Activated naive CD4-positive, alpha-beta T cell treated with anti-CD3 and anti-CD28 coated beads, Interleukin-2, amount 50 U/mL, for 16 hours (primary cell): Measurements from ENCODE around the gene FHIT.

Experiments used
- DNase-seq: peaks from one replicate; pipeline ENCODE4 v3.0.0-alpha.2; 2020

Gene FHIT

GRCh38 chr3:60053526-60054265 lies 1197.6 kb downstream of the FHIT start:
- peak; percentile 73 for DNase-seq

- peak; percentile 21 for DNase-seq
Measured at GRCh38 chr3:60048447-60048848, 1202.8 kb downstream of the FHIT start.

GRCh38 chr3:60047426-60048200 lies 1203.6 kb downstream of the FHIT start:
- DNase-seq, result no peak

- no peak for DNase-seq
Measured at GRCh38 chr3:60046210-60046609, 1205.0 kb downstream of the FHIT start.

- DNase-seq, result no peak
Measured at GRCh38 chr3:60045686-60046085, 1205.6 kb downstream of the FHIT start.

GRCh38 chr3:60036803-60037202 lies 1214.4 kb downstream of the FHIT start:
- DNase-seq, result no peak

- DNase-seq, result no peak
Measured at GRCh38 chr3:60033901-60034453, 1217.3 kb downstream of the FHIT start.

- DNase-seq, result no peak
Measured at GRCh38 chr3:60030982-60031381, 1220.3 kb downstream of the FHIT start.

- no peak for DNase-seq
Measured at GRCh38 chr3:60028233-60028632, 1223.0 kb downstream of the FHIT start.

- no peak for DNase-seq
Measured at GRCh38 chr3:60027335-60027734, 1223.9 kb downstream of the FHIT start.

GRCh38 chr3:60025096-60026050 lies 1225.9 kb downstream of the FHIT start:
- DNase-seq, result no peak

- DNase-seq, result no peak
Measured at GRCh38 chr3:60024400-60024799, 1226.9 kb downstream of the FHIT start.

- no peak for DNase-seq
Measured at GRCh38 chr3:60023189-60023588, 1228.1 kb downstream of the FHIT start.

- DNase-seq, result peak; percentile 64
Measured at GRCh38 chr3:60017631-60018030, 1233.6 kb downstream of the FHIT start.

- no peak for DNase-seq
Measured at GRCh38 chr3:60015032-60015705, 1236.1 kb downstream of the FHIT start.

- DNase-seq, result no peak
Measured at GRCh38 chr3:60013241-60013640, 1238.0 kb downstream of the FHIT start.

GRCh38 chr3:60011218-60011617 lies 1240.0 kb downstream of the FHIT start:
- DNase-seq, result no peak

- peak; percentile 58 for DNase-seq
Measured at GRCh38 chr3:60010781-60011180, 1240.5 kb downstream of the FHIT start.

- DNase-seq, result no peak
Measured at GRCh38 chr3:60009931-60010478, 1241.2 kb downstream of the FHIT start.

GRCh38 chr3:60001369-60001768 lies 1249.9 kb downstream of the FHIT start:
- DNase-seq, result no peak

- no peak for DNase-seq
Measured at GRCh38 chr3:60000311-60001105, 1250.7 kb downstream of the FHIT start.
